ENCODE measurements around the gene EXOG. TPM values are rescaled to one million over a fixed set of nuclear protein-coding genes. Genes with fewer than 3 reads are reported as not detected.

The EXOG gene
- total and polyA plus RNA-seq, 2 experiments from 2014 or later = 5.0 to 7.0 TPM

- Histone ChIP-seq H3K27ac (no peak overlapping the region), H3K27me3 (no peaks in the 10 kb centered on the region), H3K36me3 (no peaks in the 10 kb centered on the region), H3K4me3 (no peak overlapping the region), H3K4me1 (ENCODE audit: low read depth) (peaks cover 16% of the 10 kb centered on the region), H3K9me3 (ENCODE audit: low read depth) (no peaks in the 10 kb centered on the region)
- DNase-seq (ENCODE audit: low read depth in 1 of 2, low spot score in 1 of 2) = no peak
- no peak for TF ChIP-seq CTCF (IDR thresholded peaks at IDR 0.05; ENCODE audit: low read depth, low read length)
Measured at GRCh38 chr3:38469852-38470251, 26.3 kb upstream of the EXOG start.

DNA sequence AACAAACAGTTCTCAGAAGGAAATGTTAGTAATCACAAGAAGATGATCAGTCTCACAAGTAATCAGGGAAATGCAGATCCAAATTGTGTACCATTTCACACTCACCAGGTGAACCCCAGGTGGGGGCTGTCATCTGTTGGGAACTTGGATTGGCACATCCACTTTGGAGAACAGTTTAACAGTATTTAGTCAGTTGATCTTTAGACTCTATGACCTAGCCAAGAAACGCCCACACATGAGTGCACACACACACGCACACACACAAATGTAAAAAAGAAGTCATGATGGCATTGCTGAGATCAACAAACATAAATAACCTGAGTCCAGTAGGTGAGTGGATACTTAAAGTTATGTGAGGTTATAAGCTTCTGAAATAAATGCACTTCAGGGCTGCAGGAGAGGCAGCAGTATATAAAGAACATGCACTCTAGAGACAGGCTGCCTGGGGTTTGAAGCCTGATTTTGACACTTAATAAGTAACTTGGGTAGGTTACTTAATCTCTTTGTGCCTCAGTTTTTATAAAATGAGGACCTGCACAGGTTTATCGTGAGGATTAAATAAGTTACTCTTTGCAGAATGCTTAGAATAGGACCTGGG is 24.8 kb upstream of the EXOG start:
- Histone ChIP-seq H3K4me1 (ENCODE audit: low read depth) (peaks cover 16% of the 10 kb centered on the region), H3K4me3 (no peak overlapping the region), H3K36me3 (no peaks in the 10 kb centered on the region), H3K9me3 (ENCODE audit: low read depth) (no peaks in the 10 kb centered on the region), H3K27me3 (no peaks in the 10 kb centered on the region), H3K27ac (no peak overlapping the region)
- TF ChIP-seq CTCF (IDR thresholded peaks at IDR 0.05; ENCODE audit: low read depth, low read length) = no peak
- DNase-seq (ENCODE audit: low read depth in 1 of 2, low spot score in 1 of 2) = no peak

DNA sequence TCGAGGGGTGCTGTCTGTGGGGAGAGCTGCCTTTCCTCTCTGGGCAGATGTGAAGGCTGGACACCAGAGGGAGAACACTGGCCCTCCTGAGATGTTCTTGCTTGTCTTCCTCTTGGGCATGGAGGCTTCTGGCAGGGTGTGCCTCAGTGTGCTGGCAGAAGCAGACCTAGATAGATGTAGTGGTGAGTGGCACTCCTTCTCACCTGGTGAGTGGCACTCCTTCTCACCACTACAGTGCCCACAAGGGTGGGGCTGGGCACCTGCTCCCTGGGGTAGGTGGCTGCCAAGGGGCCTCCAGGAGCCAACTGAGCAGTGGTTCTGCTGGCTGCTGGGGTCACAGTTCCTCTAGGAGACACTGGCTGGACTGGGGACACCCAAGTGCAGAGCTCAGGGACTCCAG is 23.8 kb upstream of the EXOG start:
- peaks cover 16% of the 10 kb centered on the region for H3K4me1 ChIP-seq (ENCODE audit: low read depth)
- no peak for TF ChIP-seq CTCF (IDR thresholded peaks at IDR 0.05; ENCODE audit: low read depth, low read length)
- DNase-seq (ENCODE audit: low read depth in 1 of 2, low spot score in 1 of 2) = no peak
- H3K36me3 ChIP-seq = no peaks in the 10 kb centered on the region
- H3K27me3 ChIP-seq = no peaks in the 10 kb centered on the region
- no peaks in the 10 kb centered on the region for H3K9me3 ChIP-seq (ENCODE audit: low read depth)
- no peak overlapping the region for H3K4me3 ChIP-seq
- H3K27ac ChIP-seq = no peak overlapping the region

- TF ChIP-seq CTCF (IDR thresholded peaks at IDR 0.05; ENCODE audit: low read depth, low read length) = no peak
Measured at GRCh38 chr3:38473229-38473628, 22.9 kb upstream of the EXOG start.

DNA sequence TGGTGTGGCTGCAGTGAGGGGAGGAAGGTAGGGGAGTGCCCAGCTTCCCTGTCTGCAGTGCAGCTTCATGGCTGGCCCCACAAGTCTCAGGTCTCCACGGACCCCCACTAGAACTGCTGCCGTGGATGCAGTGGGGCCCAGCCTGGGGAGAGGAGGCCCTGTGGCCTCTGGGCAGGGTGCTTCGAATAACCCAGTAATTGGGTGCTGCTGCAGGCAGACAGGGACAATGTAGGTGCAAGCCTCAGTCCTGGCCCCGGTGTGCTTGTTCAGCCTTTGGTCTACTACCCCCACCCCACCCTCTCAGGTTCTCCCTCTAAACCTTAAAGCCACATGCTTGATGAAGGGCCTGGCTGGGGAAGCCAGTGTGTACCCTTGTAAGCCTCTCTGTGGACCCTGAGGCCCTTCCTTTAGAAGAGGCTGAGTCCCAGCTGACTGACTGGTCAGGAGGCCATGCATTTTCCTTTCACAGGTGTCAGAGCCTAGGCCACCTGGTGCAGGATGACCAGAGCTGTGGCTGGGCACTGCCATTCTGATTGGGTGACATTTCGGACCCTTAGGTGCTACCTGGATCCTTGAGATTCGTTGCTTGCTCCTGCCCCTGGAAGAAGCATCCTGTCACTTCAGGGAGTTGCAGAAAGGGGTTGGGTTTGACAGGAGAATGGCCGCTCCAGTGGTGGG is 21.1 kb upstream of the EXOG start:
- Histone ChIP-seq H3K9me3 (ENCODE audit: low read depth) (no peaks in the 10 kb centered on the region), H3K36me3 (peaks cover 9% of the 10 kb centered on the region), H3K4me3 (no peak overlapping the region), H3K27me3 (no peaks in the 10 kb centered on the region), H3K27ac (no peak overlapping the region), H3K4me1 (ENCODE audit: low read depth) (peaks cover 16% of the 10 kb centered on the region)
- no peak for TF ChIP-seq CTCF (IDR thresholded peaks at IDR 0.05; ENCODE audit: low read depth, low read length)
- DNase-seq (ENCODE audit: low read depth in 1 of 2, low spot score in 1 of 2) = no peak

More at GRCh38 chr3:38473229-38473628, 22.9 kb upstream of the EXOG start:
- peak in 1 of 2 donors; percentile 88 for DNase-seq (ENCODE audit: low read depth in 1 of 2, low spot score in 1 of 2)
- no peaks in the 10 kb centered on the region for H3K27me3 ChIP-seq
- peaks cover 16% of the 10 kb centered on the region for H3K4me1 ChIP-seq (ENCODE audit: low read depth)
- peak overlapping the region; percentile 49 for H3K27ac ChIP-seq
- no peaks in the 10 kb centered on the region for H3K9me3 ChIP-seq (ENCODE audit: low read depth)
- no peak overlapping the region for H3K4me3 ChIP-seq
- peaks cover 1% of the 10 kb centered on the region for H3K36me3 ChIP-seq
